ENCODE results near the gene TOX2.

Gene TOX2

DNA sequence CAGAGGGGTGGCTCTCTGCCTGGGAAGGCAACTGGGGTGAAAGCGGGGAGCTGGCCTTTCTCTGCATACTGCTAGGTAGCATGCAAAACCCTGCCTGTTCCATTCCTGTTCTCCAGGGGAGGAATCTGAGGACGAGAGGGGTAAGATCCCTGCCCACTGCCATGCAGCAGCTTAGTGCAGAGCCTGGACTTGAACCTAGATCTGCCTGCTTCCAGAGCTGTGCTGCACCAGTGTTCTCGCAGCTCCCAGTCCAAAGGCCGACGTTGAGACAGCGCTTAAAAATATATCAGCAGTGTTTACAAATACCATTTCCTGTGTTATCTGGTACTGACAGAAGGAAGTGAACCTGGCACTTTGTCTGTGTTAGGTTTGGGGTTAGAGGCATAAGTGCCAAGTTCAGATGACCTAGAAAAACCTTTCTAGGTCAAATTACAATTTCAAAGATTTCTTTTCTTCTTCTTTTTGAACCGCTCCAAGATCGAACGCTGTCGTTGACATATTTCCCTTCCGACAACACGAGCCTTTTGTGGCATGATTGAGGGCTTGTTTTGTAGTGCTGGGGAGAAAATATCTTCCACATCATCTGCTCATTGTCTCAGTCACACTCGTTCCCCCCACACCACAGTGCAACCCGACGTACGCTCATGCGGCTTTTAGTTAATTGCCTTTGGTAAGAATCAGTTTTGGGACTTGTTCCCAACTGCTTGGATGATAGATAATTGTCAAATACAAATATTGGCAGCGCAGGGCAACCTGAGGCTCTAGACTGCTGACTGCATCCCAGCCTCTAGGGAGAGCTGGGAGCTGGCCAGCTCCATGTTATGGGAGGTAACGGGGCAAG, 44.6 kb downstream of the TOX2 start:
- DNase-seq = no peak

DNA sequence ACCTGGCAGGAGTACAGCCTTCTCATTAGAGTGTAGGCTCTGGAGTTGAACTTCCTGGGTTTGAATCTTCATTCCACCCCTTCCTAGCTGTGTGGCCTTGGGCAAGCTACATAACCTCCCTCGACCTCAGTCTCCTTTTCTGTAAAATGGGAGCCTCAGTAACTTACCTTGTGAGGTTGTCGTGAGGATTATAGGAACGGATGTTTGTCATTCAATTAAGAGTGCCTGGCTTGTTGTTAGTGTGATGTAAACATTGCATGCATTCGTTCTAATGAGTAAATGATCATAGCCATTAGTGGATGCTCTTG, 45.2 kb downstream of the TOX2 start:
- DNase-seq = no peak

DNA sequence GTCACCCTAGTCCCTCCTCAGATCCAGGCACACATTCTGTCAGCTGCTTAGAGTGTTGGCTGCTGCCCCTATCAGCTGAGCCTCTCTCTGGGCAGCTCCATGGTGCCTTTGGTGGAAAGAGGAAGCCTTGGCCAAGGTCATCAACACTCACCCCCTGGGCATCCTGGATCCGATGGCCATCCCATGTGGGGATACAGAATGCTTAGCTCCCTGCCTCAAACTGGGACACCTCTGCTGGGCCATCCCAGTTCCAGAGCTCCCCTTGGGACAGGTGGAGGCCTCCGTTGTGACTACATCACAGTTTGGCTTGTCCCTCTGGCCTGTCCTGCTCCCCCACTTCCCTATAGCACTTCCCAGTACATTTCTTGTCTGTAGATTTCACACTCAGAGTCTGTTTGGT, 45.6 kb downstream of the TOX2 start:
- DNase-seq = no peak

DNA sequence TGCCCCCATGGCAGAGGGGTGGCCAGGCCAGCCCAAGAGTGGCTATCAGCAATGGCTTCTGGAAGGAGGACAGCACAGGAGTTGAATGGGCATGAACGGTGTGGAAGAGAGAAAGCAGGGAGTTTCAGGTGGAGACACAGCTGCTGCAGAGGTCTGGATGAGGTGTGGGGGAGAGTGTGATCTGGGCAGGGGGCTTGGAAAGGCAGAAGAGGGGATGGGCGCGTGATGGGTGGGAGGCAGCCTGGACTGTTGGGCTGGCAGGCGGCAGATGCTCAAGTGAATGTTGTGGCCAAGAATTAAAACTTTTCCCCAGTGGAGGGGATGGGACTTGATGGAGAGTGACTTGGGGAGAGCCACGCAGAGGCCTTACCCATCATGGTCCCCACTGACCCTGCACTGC, 46.5 kb downstream of the TOX2 start:
- DNase-seq = no peak

DNA sequence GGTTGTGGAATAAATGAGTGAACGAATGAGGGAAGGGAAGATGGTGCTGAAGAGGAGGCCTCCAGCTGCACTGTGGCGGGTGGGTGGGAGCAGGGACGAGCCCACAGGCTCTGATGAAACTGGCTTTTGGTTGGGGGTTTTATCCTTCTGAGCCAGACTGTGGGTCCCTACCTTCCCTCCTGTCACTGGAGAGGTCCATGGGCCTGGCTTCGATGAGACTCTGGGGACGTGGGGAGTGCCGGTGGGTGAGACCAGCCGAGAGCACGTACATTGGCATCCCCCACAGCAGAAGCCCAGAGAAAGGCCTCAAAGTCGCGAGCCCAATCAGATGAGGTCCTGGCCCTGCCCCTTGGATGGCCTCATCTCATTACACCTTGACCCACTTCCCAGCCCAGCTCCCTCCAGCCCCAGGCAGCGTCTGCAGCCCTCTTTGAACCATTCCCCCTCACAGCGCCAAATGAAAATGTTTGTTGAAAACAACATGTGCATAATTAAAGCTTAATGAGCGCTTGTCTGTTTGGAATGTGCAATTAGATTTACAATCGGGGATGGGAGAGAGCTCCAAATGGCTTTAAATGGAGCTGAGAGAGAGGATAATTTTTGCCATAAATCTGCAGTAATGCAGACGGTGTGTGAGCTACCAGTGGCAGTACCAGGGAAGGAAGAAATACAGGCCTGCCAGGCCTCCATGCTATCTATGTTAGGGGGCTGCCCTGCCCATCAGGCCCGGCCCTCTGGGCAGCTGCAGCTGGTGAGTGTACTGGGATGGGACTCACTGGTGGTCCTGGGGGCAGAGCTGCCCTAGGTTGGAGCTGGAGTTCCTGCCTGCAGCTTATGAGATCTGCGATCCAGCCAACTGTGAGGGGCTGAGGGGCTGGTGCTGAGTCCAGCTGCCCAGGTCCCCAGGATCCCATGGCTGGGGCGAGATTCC, 47.2 kb downstream of the TOX2 start:
- no peak for DNase-seq

DNA sequence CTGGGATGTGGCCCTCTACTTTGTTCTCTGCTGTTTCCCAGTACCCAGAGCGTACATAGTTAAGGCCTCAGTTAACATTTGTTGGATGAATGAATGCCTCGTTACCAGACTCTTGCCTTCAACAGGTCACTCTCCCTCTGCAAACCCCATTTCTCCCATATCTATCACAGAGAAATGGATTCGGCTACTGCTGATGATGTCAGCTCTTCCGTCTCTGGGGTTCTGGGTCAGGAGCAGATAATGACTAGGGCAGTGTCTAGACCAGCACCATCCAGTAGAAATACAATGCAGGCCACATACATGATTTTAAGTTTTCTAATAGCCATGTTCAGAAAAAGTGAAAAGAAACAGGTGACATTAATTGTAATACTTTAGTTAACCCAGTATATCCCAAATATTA, 47.9 kb downstream of the TOX2 start:
- DNase-seq = no peak

DNA sequence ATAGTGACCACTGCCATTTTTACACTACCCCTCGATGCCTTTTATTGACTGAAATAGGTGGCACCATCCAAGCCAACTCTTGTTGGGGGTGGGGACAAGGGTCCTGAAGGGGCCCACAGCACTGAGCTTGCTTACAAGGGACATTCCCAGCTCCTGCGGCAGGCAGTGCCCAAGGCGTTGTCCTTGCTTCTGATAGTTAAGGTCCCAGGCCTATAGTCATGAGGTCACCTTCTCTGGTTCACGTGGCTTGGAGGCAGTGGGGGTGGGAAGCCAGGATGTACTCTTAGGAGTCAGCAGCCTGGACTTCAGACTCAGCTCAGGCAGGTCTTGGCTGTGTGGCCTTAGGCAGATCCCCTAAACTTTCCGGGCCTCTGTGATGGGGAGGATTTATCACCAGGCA, 48.6 kb downstream of the TOX2 start:
- no peak for DNase-seq

DNA sequence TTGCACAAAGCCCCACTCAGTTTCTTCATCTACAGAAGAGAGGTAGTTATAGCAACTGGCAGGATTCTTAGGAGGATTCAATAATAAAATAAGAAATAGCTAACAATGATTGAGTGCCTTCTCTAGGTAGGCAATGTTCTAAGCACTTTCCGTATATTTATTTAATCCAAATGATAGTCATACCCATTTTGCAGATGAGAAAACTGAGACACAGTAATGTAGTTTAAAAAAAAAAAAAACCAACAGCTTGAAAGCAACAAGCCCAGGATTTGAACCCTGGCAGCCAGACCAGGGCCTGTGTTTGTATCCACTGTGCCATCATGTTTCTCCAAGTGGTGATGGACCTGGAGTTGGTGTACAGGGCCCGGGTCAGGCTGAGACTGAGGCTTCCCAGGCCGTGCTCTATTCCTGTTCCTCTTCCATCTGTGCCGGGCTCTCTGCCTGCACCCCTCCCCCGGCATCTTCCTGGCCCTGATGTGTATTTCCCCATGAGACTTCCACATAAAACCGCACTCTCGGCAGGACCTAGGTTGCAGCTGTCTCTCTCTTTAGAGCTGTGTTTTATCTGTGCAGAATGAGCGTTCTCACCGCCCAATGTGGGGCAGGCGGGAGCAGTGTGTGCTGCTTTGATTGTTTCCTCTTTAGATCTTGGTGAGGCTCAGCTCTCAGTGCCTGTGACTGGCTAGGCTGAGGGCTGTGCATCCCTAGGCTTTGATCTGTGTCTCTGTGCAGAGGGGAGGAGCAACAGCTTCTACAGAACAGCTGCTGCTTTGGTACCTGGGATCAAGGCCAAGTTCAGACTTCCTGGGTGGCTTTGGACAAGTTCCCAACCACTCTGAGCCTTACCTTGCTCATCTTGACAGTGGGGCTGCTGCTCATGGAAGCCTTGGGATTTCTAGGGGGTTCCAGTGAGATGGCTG, 49.5 kb downstream of the TOX2 start:
- DNase-seq = no peak

DNA sequence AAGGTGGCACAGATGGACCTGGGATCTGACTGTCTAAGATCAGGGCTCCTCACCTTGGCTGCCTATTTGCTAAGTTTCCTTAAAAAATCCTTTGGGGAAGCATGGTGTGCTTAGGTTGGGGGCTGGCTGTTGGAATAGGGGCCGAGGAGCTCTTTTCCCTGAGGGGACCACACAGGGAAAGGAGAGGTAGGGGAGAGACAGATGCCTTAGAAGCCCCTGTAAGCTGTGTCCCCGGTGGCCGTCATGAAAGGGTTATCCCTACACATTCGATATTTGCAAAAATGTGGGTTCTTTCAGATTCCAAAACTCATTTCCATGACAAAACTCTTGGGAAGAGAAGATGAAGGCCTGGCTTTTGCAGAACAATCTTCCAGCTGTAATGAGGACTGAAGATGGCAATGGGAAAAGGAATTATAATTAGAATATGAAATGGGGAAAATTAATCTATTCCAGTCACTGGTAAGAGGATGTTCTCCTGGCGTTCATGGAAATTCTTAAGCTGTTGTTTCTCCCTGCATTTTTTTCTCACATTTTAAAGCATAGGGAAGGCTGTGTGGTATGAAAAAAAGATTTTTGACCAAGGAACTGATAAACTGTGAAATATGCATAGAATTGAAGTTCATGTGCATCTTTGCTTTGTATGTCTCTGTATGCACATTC, 53.8 kb downstream of the TOX2 start:
- DNase-seq = no peak

DNA sequence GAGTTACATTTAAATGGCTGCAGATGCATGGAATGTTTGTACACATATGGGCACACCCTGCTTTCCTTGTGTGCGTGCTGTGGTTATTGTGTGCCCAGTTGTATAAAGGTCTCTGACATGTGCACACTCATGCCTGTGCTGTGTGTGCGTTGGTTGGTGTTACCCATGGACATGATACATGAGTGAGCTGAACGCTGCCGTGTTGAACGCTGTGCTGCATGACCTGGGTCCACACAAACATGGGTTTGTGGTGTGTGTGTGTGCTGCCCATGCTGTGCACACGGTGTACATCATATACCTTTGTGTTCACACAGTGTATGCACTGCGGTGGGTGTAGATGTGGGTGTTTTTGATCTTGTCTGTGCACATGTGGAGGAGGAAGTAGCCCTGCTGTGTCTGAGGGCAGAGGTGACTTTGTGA, 54.4 kb downstream of the TOX2 start:
- no peak for DNase-seq

DNA sequence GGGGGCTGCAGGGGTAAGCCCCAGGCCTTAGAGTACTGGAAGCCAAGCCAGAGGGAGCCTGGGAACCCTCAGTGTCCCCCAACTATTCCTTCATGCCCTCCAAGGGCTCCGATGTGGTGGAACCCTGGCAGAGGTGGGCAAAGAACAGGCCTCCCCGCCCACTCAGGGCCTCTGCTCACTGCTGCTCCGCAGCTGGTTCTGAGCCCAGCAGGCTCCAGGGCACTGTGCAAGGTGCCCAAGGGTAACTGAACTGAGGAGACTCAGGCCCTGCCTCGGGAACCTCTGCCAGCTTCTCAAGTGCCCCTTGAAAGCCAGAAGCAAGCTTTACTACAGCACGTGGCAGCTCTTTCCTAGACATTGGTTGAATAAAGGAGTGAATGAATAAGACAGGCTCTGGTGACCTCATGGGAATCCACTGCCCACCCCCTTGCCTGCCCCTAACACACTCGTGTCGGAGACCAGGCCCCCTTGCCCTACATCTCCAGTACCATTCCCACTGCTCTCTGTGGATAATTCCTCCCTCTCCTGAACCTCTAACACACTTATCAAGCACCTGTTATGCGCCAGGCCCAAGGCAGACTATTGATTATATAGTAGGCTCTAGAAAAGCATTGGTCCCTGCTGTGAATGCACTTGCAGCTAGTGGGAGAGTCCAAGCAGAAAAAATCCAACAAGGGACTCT, 55.0 kb downstream of the TOX2 start:
- no peak for DNase-seq

DNA sequence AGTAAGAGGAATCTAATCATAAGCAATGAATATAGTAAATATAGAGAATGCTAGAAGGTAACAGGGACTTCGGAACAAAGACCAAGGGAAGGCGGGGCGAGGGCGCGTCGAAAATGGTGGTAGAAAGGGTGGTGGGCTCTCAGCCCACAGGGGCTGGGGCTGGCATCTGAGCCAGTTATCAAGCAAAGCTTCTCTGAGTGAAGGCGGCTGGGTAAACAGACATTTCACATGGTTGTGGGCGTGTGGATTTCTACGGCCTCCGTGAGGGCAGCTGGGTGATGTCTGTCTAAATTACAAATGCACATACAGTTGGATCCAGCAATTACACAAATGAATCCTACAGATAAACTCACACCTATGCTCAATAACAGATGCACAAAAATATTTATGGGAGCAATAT, 56.6 kb downstream of the TOX2 start:
- DNase-seq = no peak

DNA sequence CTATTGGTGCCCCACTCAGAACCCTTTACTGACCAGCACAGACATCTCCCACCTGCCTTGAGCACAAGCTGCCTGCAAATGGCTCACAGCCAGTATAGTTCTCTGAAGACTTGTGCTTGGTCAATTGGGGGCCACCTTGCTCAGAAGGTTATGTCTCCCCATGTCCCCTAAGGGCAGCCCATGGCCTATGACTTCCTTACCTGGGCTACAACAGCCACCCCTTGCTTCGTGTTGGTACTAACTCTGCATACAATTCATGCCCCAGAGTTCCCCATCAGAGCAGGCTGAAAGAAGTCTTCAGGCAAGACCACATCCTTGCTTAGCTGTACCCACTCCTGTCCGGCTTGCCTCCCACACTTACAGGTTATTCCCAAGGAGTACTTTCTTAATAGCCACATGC, 57.4 kb downstream of the TOX2 start:
- no peak for DNase-seq

DNA sequence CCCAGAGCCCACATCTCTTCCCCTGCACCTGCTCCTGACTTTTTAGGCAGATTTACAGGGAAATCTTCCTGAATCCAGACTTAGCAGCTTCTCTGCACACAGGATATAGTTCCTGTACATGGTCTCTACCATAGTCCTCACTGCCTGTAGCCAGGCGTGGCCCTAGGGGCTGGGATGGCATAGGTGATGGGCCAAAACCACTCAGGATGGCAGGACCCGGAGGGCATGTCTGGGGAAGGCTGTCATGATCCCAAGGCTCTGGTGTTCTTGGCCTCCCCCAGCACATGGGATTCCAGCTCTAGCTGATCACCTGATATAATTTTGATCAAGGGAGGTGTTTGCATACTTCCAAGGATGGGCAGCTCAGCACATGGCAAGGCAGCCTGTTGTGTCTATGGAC, 58.0 kb downstream of the TOX2 start:
- DNase-seq = no peak

DNA sequence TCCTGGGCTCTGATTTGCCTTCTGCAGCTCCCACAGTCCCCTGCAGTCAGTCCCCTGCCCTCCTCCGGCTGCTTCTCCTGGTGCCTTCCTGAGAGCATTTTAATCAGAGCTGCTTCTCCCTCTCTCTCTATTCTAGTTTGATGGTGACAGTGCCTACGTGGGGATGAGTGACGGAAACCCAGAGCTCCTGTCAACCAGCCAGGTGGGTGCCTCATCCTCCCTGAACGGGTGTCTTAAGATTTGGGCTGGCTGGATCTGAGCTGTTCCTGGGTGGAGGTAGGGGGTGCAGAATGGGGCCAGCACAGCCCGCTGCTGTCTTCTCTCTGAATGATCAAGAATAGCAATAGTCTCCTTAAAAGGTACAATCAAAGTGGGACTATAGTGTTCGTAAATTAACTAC, 58.6 kb downstream of the TOX2 start:
- no peak for DNase-seq

DNA sequence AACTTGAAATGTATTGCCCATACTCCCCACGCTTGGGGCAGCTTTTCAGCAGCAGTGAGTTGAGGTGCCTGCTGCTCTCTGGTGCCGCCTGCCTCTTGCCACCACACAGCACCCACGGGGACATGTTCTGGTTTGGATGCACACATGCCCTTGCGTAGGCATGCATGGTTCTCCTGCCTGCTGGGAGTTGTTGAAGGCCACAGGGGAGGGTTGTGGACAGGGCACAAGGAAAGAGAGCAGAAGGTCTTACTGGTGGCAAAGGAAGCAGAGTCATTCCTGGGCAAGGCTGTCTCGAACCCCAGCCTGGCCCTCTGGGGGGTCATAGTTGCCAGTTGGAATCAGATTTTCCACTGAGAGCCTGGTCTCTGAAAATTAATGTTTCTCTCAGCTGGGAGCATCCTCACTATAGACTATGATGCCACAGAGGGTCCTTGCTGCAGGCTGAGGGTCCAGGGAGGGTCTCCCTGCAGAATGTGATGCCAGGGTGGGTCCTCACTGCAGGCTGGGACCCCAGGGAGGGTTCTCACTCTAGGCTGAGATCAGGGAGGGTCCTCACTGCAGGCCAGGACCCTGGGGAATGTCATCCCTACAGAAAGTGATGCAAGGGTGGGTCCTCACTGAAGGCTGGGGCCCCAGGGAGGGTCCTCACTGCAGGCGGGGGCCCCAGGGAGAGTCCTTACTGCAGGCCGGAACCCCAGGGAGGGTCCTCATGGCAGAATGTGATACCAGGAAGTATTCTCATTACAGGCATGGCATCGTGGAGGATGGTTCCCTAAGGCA, 59.2 kb downstream of the TOX2 start:
- DNase-seq = no peak

DNA sequence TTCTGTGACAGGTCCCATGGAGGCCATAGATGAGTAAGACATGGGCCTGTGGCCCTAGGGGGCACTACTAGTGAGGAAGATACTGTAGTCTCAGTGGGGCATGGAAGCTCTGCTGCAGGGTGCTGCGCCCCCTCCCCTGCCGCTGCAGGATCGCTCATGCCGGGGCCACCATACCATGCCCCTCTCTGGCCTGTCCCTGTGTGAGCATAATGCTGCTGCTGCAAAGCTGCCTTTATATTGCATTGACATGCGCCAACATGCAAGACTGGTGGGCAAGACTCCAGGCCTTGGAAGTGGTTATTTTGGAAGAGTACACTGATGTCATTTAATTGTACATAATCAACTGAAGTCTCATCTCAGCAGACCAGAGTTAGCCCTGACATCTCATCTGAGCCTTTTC, 60.0 kb downstream of the TOX2 start:
- no peak for DNase-seq

DNA sequence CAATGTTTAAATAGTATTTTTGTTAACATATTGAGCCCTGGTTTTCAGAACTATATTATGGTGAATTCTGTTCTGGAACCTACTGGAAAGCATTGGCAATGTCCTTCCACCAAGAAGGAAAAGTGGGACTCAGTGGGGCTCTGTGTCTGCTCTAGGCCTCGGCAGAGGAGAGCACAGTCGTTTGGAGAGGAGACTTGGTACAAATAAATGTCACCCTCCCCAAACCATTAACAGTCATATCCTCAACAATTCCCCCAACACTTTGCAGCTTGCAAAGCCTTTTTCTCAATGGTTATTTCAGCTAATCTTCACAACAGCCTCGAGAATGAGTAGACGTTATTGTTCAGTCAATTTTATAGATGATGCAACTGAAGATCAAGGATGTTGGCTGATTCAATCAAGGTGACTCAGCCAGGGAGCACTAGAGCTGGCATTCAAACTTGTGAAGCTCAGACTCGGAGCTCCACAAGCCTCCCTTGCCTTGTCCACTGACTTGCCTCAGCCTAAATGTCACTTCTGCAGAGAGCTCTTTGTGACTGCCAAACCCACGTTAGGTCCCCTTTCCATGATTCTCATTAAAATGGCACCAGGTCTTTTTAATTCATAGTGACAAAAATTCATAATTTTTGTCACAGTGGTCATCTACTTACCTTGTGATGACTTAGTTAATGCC, 60.6 kb downstream of the TOX2 start:
- no peak for DNase-seq

DNA sequence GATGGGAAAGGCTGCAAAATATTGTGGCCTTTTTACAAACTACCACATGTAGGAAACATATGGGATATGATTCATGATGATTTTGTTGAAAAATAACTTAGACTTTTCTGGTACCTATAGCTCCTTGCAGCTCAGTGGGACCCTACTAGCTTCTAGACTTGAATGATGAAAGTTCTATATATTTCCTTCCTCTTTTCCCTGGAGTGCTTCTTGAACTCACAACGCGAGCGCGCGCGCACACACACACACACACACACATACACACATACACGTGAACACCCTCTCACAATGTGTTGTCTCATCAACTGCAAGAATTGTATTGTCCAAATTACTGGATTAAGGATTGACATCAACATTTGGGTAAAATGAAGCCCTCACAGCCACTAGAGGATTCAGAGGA, 61.9 kb downstream of the TOX2 start:
- no peak for DNase-seq

DNA sequence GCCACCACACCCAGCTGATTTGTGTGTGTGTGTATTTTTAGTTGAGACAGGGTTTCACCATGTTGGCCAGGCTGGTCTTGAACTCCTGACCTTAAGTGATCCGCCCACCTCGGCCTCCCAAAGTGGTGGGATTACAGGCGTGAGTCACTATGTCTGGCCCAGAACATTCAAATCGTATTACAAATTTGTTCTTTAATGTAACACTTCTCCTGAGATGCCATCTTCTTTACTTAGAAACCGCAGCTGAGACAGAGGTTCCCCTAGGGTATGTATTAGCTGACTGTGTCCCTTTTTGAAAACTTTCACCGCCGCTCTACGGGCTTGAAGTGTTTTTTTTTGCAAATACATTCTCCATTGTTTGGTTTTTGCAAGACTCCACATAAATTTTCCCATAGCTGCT, 62.6 kb downstream of the TOX2 start:
- DNase-seq = no peak

DNA sequence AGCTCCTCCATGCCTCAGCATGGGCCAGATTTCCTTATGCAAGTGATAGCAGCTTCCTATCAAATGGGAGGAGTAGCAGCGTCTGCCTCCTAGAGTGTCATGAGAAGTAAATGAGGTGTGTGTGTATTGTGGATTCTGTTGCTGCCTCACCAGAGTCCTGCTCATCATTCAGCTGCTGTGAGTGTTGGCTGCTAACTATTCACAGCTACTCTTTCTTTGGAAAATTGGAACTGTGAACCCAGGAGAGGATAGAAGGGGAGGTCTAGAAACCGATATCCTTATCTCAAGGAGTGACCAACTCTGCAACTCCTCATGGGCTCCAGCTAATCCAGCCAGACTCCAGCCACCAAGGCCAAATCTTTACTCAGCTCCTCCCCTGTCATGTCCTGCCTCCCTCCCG, 63.3 kb downstream of the TOX2 start:
- no peak for DNase-seq

Measured in NCI-H1417 treated with DMSO at 0.1 percent for 48 hours (cell line).